ENCODE data around the gene KRT86.
"Not testable (repeated sequence)": the region's sequence is repeated elsewhere in the genome, so short reads cannot be mapped to it uniquely, and the experiment has no call there.

Gene KRT86

DNA sequence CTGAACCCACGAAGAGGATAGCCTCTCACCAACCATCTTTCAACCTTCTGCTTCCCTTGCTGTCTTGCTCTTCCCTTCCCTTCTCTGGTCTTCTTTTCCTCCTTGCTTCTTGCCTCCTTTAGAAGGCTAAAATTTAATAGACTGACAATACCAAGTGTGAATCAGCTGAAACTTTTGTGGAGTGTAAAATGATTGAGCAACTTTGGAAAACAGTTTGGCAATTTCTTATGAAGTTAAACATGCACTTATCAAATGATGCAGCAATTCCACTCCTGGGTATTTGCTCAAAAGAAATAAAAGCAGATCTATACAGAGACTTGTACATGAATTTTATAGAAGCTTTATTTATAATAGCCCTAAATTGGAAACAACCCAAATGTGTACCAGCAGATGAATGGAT, 3.3 kb upstream of the KRT86 start:
- DNase-seq = no peak

- DNase-seq = no peak
These were observed 1.2 kb downstream of the KRT86 start for GRCh38 chr12:52275686-52276085.

GRCh38 chr12:52277486-52278245, 3.2 kb downstream of the KRT86 start:
- DNase-seq = no peak

- DNase-seq = peak; percentile 9 to 70
These were observed 4.4 kb downstream of the KRT86 start for GRCh38 chr12:52278575-52279421.

GRCh38 chr12:52279422-52280318, 5.2 kb downstream of the KRT86 start:
- DNase-seq = no peak

- DNase-seq = no peak
These were observed 5.9 kb downstream of the KRT86 start for GRCh38 chr12:52280319-52280795.

DNA sequence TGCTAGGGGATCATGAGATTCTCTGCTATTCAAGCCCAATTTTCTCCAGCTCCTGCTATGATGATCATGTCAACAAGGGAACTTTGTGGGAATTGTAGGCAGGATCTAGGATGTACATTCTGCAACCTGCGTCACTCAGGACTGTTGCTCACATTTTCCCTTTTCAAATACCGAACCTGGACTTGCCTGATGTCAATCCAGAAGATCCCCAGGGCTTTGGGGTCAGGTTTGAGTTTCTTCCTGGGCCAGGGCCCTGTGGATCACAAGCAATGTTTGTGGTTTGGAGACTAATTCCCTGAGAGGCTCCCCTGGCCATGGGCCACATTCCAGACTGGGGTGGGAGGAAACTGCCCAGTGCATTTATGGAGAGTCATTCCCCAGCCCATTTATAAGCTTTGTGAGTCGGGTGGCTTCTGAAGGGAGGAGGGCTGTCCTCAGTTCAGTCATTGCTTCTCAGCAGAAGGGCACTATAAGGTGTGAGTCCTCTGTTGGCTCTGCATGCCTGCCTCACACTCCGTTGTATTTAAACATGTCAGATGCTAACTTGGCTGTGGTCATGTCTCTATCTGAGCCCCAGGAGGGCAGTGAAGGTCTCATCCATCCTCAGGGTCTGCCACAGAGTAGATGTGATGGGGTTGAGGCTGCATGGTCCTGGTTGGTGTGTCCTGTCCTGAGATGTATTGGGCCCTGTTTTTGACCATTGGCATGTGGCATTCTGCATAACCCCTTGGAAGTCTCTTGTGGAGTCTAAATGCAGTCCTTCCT, 6.5 kb downstream of the KRT86 start:
- DNase-seq = no peak

DNA sequence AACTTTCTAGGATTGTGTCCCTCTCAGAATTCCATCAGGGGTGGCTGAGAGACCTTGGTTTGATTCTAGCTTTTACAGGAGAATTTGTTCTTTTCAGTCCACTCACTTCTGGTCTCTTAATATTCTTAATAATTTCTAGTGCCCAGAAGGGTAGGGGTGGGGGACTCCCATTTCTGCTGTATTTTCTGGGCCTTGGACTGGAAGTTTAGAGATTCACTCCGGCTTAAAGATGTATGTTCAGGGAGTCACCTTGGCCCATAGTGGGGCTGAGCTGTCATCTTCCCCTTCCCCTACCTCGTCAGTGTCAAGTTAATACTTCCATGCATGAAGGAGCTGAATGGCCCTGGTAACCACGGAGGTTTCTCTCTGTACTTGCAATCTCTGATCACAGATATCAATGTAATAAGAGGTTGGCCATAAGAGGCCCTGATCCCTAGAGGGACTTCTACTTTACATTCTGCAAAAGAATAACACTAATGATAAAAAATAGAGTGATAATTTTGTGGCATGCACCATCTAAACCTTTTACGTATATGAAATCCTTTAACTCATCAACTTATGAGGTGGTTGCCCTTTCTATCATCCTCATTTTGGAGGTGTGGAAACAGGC, 10.2 kb downstream of the KRT86 start:
- no peak for DNase-seq

DNA sequence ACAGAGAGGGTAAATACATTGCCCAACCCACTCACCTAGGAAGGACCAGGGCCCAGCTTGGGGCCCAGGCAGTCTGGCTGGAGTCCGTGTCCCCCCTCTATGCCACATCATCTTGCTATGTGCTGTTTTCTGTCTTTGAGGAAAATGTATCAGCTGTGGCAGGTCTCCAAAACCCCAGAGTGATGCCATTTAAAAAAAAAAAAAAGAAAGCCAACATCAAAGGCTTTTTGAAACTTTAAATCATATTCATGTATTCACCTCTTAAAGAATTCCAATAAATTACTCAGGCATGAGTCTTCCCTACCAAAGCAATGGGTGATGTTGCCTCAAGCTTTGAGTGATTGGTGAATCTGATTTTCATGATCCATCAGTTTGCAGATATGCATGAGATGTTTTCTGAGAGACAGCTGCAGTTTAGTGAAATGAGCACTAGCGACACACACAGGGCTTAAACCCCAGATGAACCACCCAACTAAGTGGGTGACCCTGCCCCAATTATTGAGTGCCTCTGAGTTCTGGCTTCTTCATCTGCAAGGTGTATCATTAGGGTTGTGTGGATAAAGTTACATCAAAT, 10.8 kb downstream of the KRT86 start:
- no peak for DNase-seq

DNA sequence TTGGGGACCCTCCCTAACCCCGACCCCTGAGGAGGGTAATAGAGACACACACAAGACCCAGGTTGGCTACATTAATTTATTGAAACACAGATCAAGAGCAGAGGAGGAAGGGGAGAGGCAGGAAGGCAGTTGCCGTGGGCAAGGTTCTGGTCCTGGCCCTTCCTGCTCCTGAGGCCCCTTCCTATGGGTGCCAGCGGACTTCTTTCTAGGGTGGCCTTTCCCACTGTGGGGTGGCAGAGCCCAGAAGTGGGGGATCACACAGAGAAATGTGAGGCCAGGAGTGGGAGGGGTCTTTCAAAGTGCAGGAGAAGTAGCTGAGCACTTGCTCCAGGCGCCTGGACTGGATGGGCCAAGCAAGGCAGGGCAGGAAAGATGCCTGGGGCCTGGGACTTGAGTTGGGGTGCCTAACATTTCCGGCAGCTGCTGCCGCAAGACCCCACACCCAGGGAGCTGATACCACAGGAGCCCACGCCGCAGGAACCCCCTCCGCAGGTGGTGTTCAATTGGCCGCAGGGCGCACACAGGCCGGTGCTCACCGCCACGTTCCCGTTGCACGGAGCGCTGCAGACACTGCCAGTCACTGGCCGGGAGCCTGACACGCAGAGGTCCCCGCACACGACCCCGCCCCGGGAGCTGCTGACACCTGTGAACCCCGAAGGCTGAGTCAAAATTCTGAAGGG, 11.5 kb downstream of the KRT86 start:
- no peak for DNase-seq

DNA sequence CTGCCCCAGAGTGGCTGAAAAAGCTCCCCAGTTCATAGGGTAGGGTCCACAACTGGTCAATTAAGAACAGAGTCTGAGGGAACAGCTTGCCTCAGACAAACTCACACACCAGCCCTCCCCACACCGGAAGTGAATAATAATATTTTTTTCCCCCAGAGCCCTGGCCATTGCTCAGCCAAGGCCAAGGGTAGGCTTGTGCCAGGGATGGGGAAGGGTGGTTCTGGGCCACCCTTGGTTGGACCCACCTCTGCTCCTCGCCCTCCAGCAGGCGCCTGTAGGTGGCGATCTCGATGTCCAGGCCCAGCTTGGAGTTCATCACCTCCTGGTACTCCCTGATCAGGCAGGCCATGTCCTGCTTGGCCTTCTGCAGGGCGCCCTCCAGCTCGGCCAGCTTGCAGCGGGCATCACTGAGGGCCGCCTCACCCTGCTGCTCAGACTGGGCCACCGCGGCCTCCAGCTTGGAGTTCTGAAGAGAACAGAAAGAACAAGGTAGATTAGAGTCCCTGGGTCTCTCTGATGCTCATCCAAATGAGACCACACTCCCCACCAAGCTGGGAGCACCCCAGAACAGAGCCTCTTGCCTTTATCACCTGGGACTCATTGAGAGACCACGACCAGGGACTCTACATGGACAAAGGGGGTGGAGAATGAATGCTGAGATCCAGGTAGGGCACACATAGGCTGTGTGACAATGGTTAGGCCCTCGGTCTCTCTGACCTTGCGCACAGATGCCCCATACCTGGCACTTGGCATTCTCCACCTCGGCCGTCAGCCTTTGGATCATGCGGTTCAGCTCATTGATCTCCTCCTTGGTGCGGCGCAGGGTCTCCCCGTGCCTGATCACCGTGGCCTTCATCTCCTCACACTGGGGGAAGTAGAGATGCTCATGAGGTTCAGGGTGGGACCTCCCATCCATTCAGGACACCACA, 12.7 kb downstream of the KRT86 start:
- not testable (repeated sequence) for DNase-seq

DNA sequence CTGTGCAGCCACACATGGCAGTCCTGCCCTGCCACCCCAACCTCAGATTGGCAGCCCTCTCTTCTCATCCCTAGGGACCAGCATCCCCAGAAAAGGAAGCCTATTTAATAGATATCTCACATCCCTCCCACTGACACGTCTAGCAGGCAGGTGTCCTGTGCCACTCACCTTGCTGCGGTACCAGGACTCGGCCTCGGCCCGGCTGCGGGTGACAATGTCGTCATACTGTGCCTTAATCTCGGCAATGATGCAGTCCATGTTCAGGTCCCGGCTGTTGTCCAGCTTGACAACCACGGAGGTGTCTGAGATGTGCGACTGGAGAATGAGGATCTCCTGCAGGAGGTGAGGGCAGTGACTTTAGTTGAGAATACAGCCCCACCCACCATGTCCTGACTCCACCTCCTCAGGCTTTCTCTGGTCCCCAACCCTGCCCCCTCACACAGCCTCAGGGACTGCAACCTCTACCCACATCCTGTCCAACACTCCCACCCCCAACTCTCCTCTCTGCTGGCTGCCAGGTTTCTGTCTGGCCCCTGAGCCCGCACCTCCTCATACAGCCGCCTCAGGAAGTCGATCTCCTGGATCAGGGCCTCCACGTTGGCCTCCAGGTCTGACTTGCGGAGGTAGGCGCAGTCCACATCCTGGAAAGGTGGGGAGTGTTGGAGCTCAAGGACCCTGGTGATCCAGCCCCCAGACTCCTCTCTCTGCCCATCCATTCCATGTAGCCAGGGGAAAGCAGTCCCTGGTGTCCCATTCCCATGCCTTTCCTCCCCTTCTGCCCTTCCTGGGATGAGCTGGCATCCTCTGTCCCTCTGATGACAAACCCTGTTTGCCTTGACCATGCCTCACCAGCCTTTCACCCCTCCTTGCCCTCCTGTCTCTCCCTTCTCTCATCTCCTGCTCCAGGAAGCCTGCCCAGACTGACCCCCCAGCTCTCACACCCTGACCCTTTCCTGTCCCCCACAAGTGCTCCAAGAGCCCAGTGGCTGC, 13.7 kb downstream of the KRT86 start:
- not testable (repeated sequence) for DNase-seq

GRCh38 chr12:52290483-52291134, 16.2 kb downstream of the KRT86 start:
- DNase-seq = not testable (repeated sequence)

DNA sequence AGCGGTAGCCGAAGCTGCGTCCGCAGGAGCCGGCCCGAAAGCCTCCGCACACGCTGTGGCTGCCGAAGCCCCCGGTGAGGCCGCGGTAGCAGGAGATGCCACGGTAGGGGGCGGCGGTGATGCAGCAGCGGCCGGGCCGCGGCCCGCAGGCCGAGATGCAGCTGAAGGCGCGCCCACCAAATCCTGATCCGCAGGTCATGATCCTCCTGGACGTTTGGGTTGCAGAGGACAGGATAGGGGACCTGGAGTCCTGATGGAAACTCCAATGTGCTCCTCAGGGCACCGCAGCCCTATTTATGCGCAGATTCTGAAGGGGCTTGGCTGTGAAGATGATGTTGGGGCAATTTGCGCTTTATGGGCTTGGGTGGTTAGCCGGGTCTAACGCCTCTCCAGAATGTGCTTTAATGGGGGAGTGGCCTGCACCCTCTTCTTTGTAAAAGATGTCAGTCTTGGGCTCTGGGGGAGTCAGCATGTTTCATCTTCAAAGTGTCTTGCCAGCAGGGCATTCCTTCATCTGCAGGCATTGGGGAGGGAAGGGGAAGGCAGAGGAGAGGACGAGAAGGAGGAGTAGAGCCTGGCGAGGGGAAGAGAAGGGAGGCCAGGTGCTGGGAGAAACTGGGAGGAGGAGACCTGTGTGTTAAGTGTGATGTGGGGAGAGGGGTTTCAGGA, 17.0 kb downstream of the KRT86 start, which contains the start of gene KRT81:
KRT81 (minus strand) TSS at position 268 of the 669 bp plus-strand sequence; CDS start at position 199, 69 bp downstream.
- DNase-seq = no peak

GRCh38 chr12:52293926-52294325, 19.5 kb downstream of the KRT86 start:
- no peak for DNase-seq

GRCh38 chr12:52294803-52295202, 20.4 kb downstream of the KRT86 start:
- no peak for DNase-seq

- DNase-seq = no peak
These were observed 21.2 kb downstream of the KRT86 start for GRCh38 chr12:52295663-52296062.
